ENCODE data around the gene BICRA. TPM values are rescaled to one million over a fixed set of nuclear protein-coding genes. Genes with fewer than 3 reads are reported as not detected.
A peak's percentile ranks its signal among the peaks of the same experiment; 100 is the strongest.
"Not testable (repeated sequence)": the region's sequence is repeated elsewhere in the genome, so short reads cannot be mapped to it uniquely, and the experiment has no call there.

Gene BICRA
- total RNA-seq, 2 donors from 2014 or later = 32.1 to 34.8 TPM

- no peaks in the 10 kb centered on the region for H3K9me3 ChIP-seq (ENCODE audit: control insufficient read depth, low read length, poor library complexity, severe bottlenecking)
- DNase-seq = no peak
- Mint-ChIP-seq H3K27ac (no peak overlapping the region), H3K4me1 (peaks cover 27% of the 10 kb centered on the region), H3K36me3 (ENCODE audit: low read depth) (no peaks in the 10 kb centered on the region), H3K4me3 (no peak overlapping the region), H3K27me3 (no peaks in the 10 kb centered on the region)
- no peak for ATAC-seq
Measured at GRCh38 chr19:47626238-47626637, 17.3 kb downstream of the BICRA start.

GRCh38 chr19:47628078-47628771 is 19.3 kb downstream of the BICRA start:
- Mint-ChIP-seq H3K27ac (no peak overlapping the region), H3K4me1 (peaks cover 33% of the 10 kb centered on the region), H3K36me3 (ENCODE audit: low read depth) (no peaks in the 10 kb centered on the region), H3K4me3 (peak overlapping the region; percentile 15), H3K27me3 (no peaks in the 10 kb centered on the region)
- ATAC-seq (no peak), DNase-seq (no peak)
- H3K9me3 ChIP-seq (ENCODE audit: control insufficient read depth, low read length, poor library complexity, severe bottlenecking) = no peaks in the 10 kb centered on the region

GRCh38 chr19:47630594-47630993 is 21.7 kb downstream of the BICRA start:
- no peaks in the 10 kb centered on the region for H3K9me3 ChIP-seq (ENCODE audit: control insufficient read depth, low read length, poor library complexity, severe bottlenecking)
- Mint-ChIP-seq H3K27me3 (no peaks in the 10 kb centered on the region), H3K27ac (no peak overlapping the region), H3K36me3 (ENCODE audit: low read depth) (no peaks in the 10 kb centered on the region), H3K4me1 (peaks cover 24% of the 10 kb centered on the region), H3K4me3 (no peak overlapping the region)
- DNase-seq (no peak), ATAC-seq (no peak)

GRCh38 chr19:47631681-47632446 is 22.9 kb downstream of the BICRA start:
- H3K36me3 Mint-ChIP-seq (ENCODE audit: low read depth) = peaks cover 2% of the 10 kb centered on the region
- H3K4me3 Mint-ChIP-seq = no peak overlapping the region
- DNase-seq (no peak), ATAC-seq (no peak)
- H3K4me1 Mint-ChIP-seq = peaks cover 26% of the 10 kb centered on the region
- H3K27ac Mint-ChIP-seq = peak overlapping the region; percentile 49
- H3K9me3 ChIP-seq (ENCODE audit: control insufficient read depth, low read length, poor library complexity, severe bottlenecking) = no peaks in the 10 kb centered on the region
- H3K27me3 Mint-ChIP-seq = no peaks in the 10 kb centered on the region

GRCh38 chr19:47633517-47633916 is 24.6 kb downstream of the BICRA start:
- Mint-ChIP-seq H3K27ac (no peak overlapping the region), H3K36me3 (ENCODE audit: low read depth) (peaks cover 2% of the 10 kb centered on the region), H3K4me3 (no peak overlapping the region), H3K27me3 (no peaks in the 10 kb centered on the region), H3K4me1 (peaks cover 21% of the 10 kb centered on the region)
- no peaks in the 10 kb centered on the region for H3K9me3 ChIP-seq (ENCODE audit: control insufficient read depth, low read length, poor library complexity, severe bottlenecking)
- ATAC-seq (no peak), DNase-seq (no peak)

GRCh38 chr19:47633996-47634395 is 25.1 kb downstream of the BICRA start:
- DNase-seq = no peak
- peaks cover 21% of the 10 kb centered on the region for H3K4me1 Mint-ChIP-seq
- H3K9me3 ChIP-seq (ENCODE audit: control insufficient read depth, low read length, poor library complexity, severe bottlenecking) = no peaks in the 10 kb centered on the region
- no peak for ATAC-seq
- H3K4me3 Mint-ChIP-seq = no peak overlapping the region
- no peaks in the 10 kb centered on the region for H3K27me3 Mint-ChIP-seq
- H3K36me3 Mint-ChIP-seq (ENCODE audit: low read depth) = peaks cover 2% of the 10 kb centered on the region
- no peak overlapping the region for H3K27ac Mint-ChIP-seq

- not testable (repeated sequence) for H3K27me3 Mint-ChIP-seq; H3K9me3 ChIP-seq (ENCODE audit: control insufficient read depth, low read length, poor library complexity, severe bottlenecking); DNase-seq; ATAC-seq; H3K4me3 Mint-ChIP-seq; H3K36me3 Mint-ChIP-seq (ENCODE audit: low read depth)
- H3K27ac Mint-ChIP-seq = peak overlapping the region; percentile 47
- peaks cover 22% of the 10 kb centered on the region for H3K4me1 Mint-ChIP-seq
Measured at GRCh38 chr19:47635152-47635754, 26.3 kb downstream of the BICRA start.

GRCh38 chr19:47637550-47637949 is 28.6 kb downstream of the BICRA start:
- Mint-ChIP-seq H3K4me1 (peaks cover 16% of the 10 kb centered on the region), H3K27ac (no peak overlapping the region), H3K27me3 (no peaks in the 10 kb centered on the region), H3K36me3 (ENCODE audit: low read depth) (peaks cover 2% of the 10 kb centered on the region), H3K4me3 (no peak overlapping the region)
- ATAC-seq (no peak), DNase-seq (no peak)
- H3K9me3 ChIP-seq (ENCODE audit: control insufficient read depth, low read length, poor library complexity, severe bottlenecking) = no peaks in the 10 kb centered on the region

- H3K27me3 Mint-ChIP-seq = no peaks in the 10 kb centered on the region
- H3K4me1 Mint-ChIP-seq = peaks cover 25% of the 10 kb centered on the region
Measured at GRCh38 chr19:47641891-47642485, 33.1 kb downstream of the BICRA start.

GRCh38 chr19:47643281-47643680 is 34.3 kb downstream of the BICRA start:
- Mint-ChIP-seq H3K36me3 (ENCODE audit: low read depth) (no peaks in the 10 kb centered on the region), H3K27ac (no peak overlapping the region), H3K4me3 (no peak overlapping the region), H3K27me3 (no peaks in the 10 kb centered on the region), H3K4me1 (peaks cover 34% of the 10 kb centered on the region)
- ATAC-seq (no peak), DNase-seq (no peak)
- no peaks in the 10 kb centered on the region for H3K9me3 ChIP-seq (ENCODE audit: control insufficient read depth, low read length, poor library complexity, severe bottlenecking)

More at GRCh38 chr19:47641891-47642485, 33.1 kb downstream of the BICRA start:
- ATAC-seq = no peak
- no peak overlapping the region for H3K4me3 Mint-ChIP-seq
- no peaks in the 10 kb centered on the region for H3K36me3 Mint-ChIP-seq (ENCODE audit: low read depth)
- H3K9me3 ChIP-seq (ENCODE audit: control insufficient read depth, low read length, poor library complexity, severe bottlenecking) = no peaks in the 10 kb centered on the region
- DNase-seq = no peak
- no peak overlapping the region for H3K27ac Mint-ChIP-seq

GRCh38 chr19:47644199-47644598 is 35.3 kb downstream of the BICRA start:
- Mint-ChIP-seq H3K4me1 (peaks cover 35% of the 10 kb centered on the region), H3K4me3 (no peak overlapping the region), H3K27ac (peak overlapping the region; percentile 68), H3K27me3 (no peaks in the 10 kb centered on the region), H3K36me3 (ENCODE audit: low read depth) (no peaks in the 10 kb centered on the region)
- DNase-seq (no peak), ATAC-seq (no peak)
- H3K9me3 ChIP-seq (ENCODE audit: control insufficient read depth, low read length, poor library complexity, severe bottlenecking) = no peaks in the 10 kb centered on the region

GRCh38 chr19:47644743-47645482 is 36.0 kb downstream of the BICRA start:
- H3K4me1 Mint-ChIP-seq = peaks cover 35% of the 10 kb centered on the region

GRCh38 chr19:47646924-47647323 is 38.0 kb downstream of the BICRA start:
- Mint-ChIP-seq H3K4me3 (no peak overlapping the region), H3K4me1 (peaks cover 46% of the 10 kb centered on the region), H3K27me3 (no peaks in the 10 kb centered on the region), H3K36me3 (ENCODE audit: low read depth) (peaks cover 4% of the 10 kb centered on the region), H3K27ac (peak overlapping the region; percentile 49)
- ATAC-seq (no peak), DNase-seq (no peak)
- no peaks in the 10 kb centered on the region for H3K9me3 ChIP-seq (ENCODE audit: control insufficient read depth, low read length, poor library complexity, severe bottlenecking)

More at GRCh38 chr19:47644743-47645482, 36.0 kb downstream of the BICRA start:
- Mint-ChIP-seq H3K36me3 (ENCODE audit: low read depth) (peaks cover 2% of the 10 kb centered on the region), H3K27me3 (no peaks in the 10 kb centered on the region), H3K4me3 (no peak overlapping the region), H3K27ac (peak overlapping the region; percentile 47)
- no peak for ATAC-seq
- H3K9me3 ChIP-seq (ENCODE audit: control insufficient read depth, low read length, poor library complexity, severe bottlenecking) = no peaks in the 10 kb centered on the region
- no peak for DNase-seq

All from T-helper 17 cell (primary cell).